ENCODE results near the gene SRPX2. TPM values are rescaled to one million over a fixed set of nuclear protein-coding genes. Genes with fewer than 3 reads are reported as not detected.

SRPX2 gene
- total and polyA plus RNA-seq, 2 experiments from 2014 or later = 36.7 to 40.3 TPM

DNA sequence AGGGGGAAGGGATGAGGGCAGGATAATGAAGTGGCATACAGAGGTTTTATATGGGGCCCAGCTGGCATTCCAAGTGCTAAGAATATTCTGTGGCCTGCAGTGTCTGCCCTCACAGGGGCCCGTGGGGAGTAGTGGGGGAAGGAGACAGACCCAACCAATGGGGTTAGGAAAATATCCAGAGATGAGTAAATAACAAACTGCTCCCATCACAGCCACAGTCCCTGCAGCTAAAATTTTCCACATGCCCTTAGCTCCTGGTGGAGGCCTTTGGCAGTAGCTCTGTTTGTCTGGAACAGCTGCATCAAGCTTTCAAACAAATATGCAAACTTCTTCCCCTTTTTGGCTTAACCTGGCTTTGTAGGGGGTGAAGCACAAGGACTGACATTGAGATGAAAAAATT lies 3.1 kb downstream of the SRPX2 start:
- Histone ChIP-seq H3K9me3 (ENCODE audit: low read depth) (no peaks in the 10 kb centered on the region), H3K4me2 (ENCODE audit: unreplicated experiment) (no peak overlapping the region), H3K79me2 (ENCODE audit: insufficient read depth) (0 out of 2 replicates have a peak, but pooled peaks cover 19% of the 10 kb centered on the region), H2AFZ (no peak overlapping the region), H3K9ac (peak overlapping the region; percentile 89), H3F3A (ENCODE audit: insufficient read depth) (peaks cover 56% of the 10 kb centered on the region), H4K20me1 (ENCODE audit: insufficient read depth) (no peaks in the 10 kb centered on the region), H3K4me3 (peak overlapping the region; percentile 18; the same call in 1 of the 2 replicates), H3K4me1 (ENCODE audit: insufficient read depth) (peaks cover 54% of the 10 kb centered on the region), H3K27ac (peak overlapping the region; percentile 100), H3K9me2 (ENCODE audit: insufficient read depth) (no peaks in the 10 kb centered on the region), H3K36me3 (ENCODE audit: low read depth) (no peaks in the 10 kb centered on the region), H3K27me3 (replicated peaks; ENCODE audit: insufficient read depth) (no peaks in the 10 kb centered on the region)
- 0% methylated on average over 1 of the region's 1 CpG; no CpG with 5 or more reads in 1 of the 2 experiments for WGBS, 2 experiments (ENCODE audit: low coverage in 1 of 2, low lambda C conversion rate in 2 of 2, missing lambda C conversion rate in 2 of 2)
- peak; percentile 48 for DNase-seq
- TF ChIP-seq EZH2 (IDR thresholded peaks at IDR 0.05; ENCODE audit: insufficient read depth, poor library complexity, severe bottlenecking) (no peak), EZH2phosphoT487 (IDR thresholded peaks at IDR 0.05; ENCODE audit: insufficient read depth, low read depth) (no peak)
- in situ Hi-C loops (cut with MboI) = no loop called here

DNA sequence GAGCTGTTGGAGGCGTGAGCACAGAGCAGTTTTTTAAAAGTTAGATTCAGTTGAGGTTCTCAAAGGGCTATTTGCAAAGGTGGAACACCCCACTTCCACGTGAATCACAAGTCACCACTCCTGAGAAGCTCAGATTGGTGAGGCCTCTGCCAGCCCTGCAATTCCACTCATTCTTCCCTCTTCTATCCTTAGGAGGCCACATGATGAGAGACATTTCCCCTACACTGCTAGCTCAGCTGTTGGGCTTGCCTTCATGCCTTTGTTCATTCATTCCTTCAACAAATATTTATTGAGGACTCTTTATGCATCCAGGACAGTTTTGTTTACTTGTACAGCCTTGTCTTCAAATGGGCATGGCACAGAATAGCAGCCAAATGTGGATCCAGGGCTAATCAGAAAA lies 3.7 kb downstream of the SRPX2 start:
- Histone ChIP-seq H3K4me3 (no peak overlapping the region; the same call in 1 of the 2 replicates), H4K20me1 (ENCODE audit: insufficient read depth) (no peaks in the 10 kb centered on the region), H3K4me2 (ENCODE audit: unreplicated experiment) (peak overlapping the region; percentile 82), H3K9me3 (ENCODE audit: low read depth) (no peaks in the 10 kb centered on the region), H3K36me3 (ENCODE audit: low read depth) (no peaks in the 10 kb centered on the region), H3K27me3 (replicated peaks; ENCODE audit: insufficient read depth) (no peaks in the 10 kb centered on the region), H3K9me2 (ENCODE audit: insufficient read depth) (no peaks in the 10 kb centered on the region), H3K79me2 (ENCODE audit: insufficient read depth) (0 out of 2 replicates have a peak, but pooled peaks cover 19% of the 10 kb centered on the region), H2AFZ (no peak overlapping the region), H3F3A (ENCODE audit: insufficient read depth) (peaks cover 56% of the 10 kb centered on the region), H3K9ac (peak overlapping the region; percentile 89), H3K4me1 (ENCODE audit: insufficient read depth) (peaks cover 54% of the 10 kb centered on the region), H3K27ac (peak overlapping the region; percentile 100)
- in situ Hi-C loops (cut with MboI) = no loop called here
- TF ChIP-seq EZH2 (IDR thresholded peaks at IDR 0.05; ENCODE audit: insufficient read depth, poor library complexity, severe bottlenecking) = no peak
- TF ChIP-seq EZH2phosphoT487 (IDR thresholded peaks at IDR 0.05; ENCODE audit: insufficient read depth, low read depth) = no peak
- WGBS, 2 experiments (ENCODE audit: low coverage in 1 of 2, low lambda C conversion rate in 2 of 2, missing lambda C conversion rate in 2 of 2) = 49 to 61% methylated on average over 2 of the region's 2 CpGs
- peak; percentile 20 for DNase-seq

DNA sequence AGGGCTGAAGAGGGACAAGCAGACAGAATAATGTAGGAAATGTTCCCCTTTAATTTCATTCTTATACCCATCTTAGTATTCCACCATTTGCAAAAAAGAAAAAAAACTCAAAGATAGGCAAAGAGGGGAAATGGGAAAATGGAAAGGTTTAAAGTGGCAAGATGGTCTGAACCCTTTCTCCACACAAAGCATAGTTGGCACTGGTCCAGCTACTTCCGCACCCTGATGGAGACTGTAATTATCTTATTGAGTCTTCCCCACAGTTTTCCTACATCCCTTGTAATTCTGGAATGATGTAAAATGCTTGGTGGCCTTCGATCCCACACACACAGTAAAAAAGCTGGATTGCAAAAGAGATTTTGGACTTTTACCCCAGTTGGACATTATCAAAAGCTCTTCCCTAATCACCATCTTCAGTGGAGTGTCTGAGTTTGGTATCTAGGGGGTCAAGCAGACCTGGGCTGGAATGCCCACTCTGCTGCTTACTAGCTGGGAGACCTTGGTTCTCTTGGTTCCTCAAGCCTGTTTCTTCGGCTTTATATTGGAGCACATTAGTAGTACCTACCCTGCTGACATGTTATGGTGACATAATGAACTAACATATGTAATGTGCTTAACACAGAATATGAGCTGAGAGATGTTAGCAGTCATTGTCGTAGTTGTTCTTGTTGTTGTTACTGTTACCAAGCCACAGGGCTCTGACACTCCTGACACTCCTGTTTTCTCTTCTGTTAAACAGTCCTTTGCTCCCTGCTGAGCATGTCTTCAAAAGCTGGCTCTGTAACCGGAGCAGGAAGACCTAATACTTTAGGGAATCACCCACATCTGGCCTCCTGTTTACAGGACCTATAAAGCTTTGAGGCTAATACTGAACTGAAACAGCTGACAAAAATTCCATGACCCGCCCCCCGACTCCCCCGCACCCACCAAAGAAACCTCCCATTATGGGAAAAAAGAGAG lies 4.7 kb downstream of the SRPX2 start:
- Histone ChIP-seq H3K4me1 (ENCODE audit: insufficient read depth) (peaks cover 48% of the 10 kb centered on the region), H4K20me1 (ENCODE audit: insufficient read depth) (no peaks in the 10 kb centered on the region), H2AFZ (peak overlapping the region; percentile 58), H3K9ac (peak overlapping the region; percentile 89), H3K4me3 (peak overlapping the region; percentile 67), H3K4me2 (ENCODE audit: unreplicated experiment) (peak overlapping the region; percentile 82), H3K27ac (peak overlapping the region; percentile 100), H3K9me2 (ENCODE audit: insufficient read depth) (no peaks in the 10 kb centered on the region), H3K79me2 (ENCODE audit: insufficient read depth) (0 out of 2 replicates have a peak, but pooled peaks cover 19% of the 10 kb centered on the region), H3K36me3 (ENCODE audit: low read depth) (no peaks in the 10 kb centered on the region), H3F3A (ENCODE audit: insufficient read depth) (peaks cover 51% of the 10 kb centered on the region), H3K27me3 (replicated peaks; ENCODE audit: insufficient read depth) (no peaks in the 10 kb centered on the region), H3K9me3 (ENCODE audit: low read depth) (no peaks in the 10 kb centered on the region)
- TF ChIP-seq EZH2 (IDR thresholded peaks at IDR 0.05; ENCODE audit: insufficient read depth, poor library complexity, severe bottlenecking) = no peak
- DNase-seq = peak; percentile 79
- WGBS, 2 experiments (ENCODE audit: low coverage in 1 of 2, low lambda C conversion rate in 2 of 2, missing lambda C conversion rate in 2 of 2) = 5 to 9% methylated on average over 6 to 8 of the region's 8 CpGs
- in situ Hi-C loops (cut with MboI) = no loop called here

DNA sequence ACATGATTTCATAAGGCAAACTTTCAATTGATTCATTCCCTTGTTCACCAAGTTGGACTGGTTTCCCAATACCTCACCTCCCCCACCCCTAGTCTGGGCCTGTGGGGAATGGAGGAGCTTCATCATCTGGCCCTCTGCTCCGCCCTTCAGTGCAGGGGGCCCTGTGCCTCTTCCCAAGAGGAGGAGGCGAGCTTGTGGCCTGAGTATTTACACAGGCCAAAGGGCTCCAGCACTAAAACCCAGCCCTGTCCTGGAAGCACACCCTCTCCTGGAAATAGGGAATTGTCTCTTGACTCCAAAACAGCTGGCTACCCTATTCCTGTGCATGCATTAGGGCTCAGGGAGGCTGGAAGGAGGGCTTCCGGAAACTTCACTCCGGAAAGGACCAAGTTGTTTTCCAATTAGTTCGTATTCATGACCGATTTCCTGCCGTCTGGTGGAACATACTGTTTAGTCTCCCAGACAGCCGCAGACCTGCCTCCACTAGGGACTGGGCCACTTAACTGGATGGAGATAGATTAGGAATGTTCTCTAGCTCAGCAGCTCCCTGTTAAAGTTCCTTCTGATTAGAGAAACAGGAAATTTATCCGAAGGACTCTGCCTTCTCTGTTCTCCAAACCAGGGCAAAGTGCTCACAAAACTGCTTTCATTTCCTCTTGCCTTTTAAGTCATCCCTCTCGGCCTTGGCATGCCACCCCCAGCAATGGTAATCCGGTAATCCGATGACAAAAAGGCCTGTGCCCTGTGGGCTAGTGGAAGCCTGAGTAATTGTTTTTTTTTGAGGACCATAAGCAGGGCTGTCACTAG lies 5.8 kb downstream of the SRPX2 start:
- Histone ChIP-seq H3K27me3 (replicated peaks; ENCODE audit: insufficient read depth) (no peaks in the 10 kb centered on the region), H3K4me1 (ENCODE audit: insufficient read depth) (peaks cover 47% of the 10 kb centered on the region), H3K36me3 (ENCODE audit: low read depth) (no peaks in the 10 kb centered on the region), H3K9ac (peak overlapping the region; percentile 89), H3K9me2 (ENCODE audit: insufficient read depth) (no peaks in the 10 kb centered on the region), H3K4me2 (ENCODE audit: unreplicated experiment) (peak overlapping the region; percentile 82), H4K20me1 (ENCODE audit: insufficient read depth) (no peaks in the 10 kb centered on the region), H3K27ac (peak overlapping the region; percentile 100), H3F3A (ENCODE audit: insufficient read depth) (peaks cover 45% of the 10 kb centered on the region), H3K9me3 (ENCODE audit: low read depth) (no peaks in the 10 kb centered on the region), H2AFZ (peak overlapping the region; percentile 77), H3K79me2 (ENCODE audit: insufficient read depth) (0 out of 2 replicates have a peak, but pooled peaks cover 15% of the 10 kb centered on the region), H3K4me3 (peak overlapping the region; percentile 67)
- in situ Hi-C loops (cut with MboI) = no loop called here
- peak; percentile 90 for DNase-seq
- WGBS, 2 experiments (ENCODE audit: low coverage in 1 of 2, low lambda C conversion rate in 2 of 2, missing lambda C conversion rate in 2 of 2) = 0 to 1% methylated on average over 10 to 12 of the region's 12 CpGs
- TF ChIP-seq EZH2 (IDR thresholded peaks at IDR 0.05; ENCODE audit: insufficient read depth, poor library complexity, severe bottlenecking) (no peak), EZH2phosphoT487 (IDR thresholded peaks at IDR 0.05; ENCODE audit: insufficient read depth, low read depth) (no peak)
